Bone marrow (tissue), 2 donors: ENCODE results near the gene MGLL.
"Not testable (repeated sequence)": the region's sequence is repeated elsewhere in the genome, so short reads cannot be mapped to it uniquely, and the experiment has no call there.

Experiments
- DNase-seq, 2 donors: peaks; one replicate each; lab custom pipeline; 2025; lab: John Stamatoyannopoulos, UW

MGLL gene

GRCh38 chr3:127690823-127691452, 131.4 kb downstream of the MGLL start:
- DNase-seq: no peak

DNA sequence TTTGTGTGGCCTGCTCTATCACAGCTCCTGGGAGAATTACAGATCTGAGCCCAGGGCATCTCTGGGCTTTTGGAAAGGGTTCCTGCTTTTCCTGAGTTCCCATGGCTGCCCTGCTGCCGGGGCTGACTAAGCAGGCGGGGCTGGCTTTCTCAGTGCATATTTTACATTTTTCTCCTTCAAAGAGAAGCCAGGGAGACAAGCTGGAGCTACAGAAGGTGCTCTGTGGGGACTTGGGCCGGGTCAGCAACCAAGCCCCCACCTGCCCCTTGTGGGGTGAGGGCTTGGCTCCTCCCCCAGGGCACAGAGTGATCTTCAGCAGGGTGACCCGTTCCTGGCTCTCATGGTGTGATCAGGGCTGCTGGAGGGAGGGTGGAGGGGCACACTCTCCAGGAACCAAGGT, 132.2 kb downstream of the MGLL start:
- DNase-seq: no peak

DNA sequence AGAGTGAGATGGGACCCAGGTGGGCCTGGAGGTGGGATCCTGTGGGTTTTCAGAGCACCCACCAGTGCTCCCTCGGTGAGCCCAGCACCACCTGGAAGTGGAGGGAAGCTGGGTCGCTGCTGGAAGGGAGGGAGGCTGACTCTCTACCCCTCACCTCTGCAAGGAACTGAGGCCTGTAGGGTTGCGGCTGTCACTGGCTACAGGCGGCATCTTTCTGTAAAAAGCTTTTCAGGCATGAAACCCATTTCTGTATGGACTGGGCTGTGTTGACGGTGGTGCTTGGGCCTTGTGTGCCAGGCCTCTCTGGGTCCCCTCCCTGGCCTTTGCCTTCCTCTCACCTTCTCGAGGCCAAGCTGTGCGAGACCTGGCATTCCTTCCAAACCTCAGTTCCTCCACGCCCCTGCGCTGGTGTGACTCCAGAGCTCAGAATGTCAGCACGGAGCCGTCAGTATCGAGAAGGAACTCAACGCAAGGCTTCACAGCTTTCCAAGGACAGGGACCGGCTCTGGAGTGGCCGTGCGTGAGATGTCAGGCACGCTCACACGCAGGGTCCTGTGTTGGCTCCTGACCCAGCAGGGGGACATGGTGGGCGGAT, 133.0 kb downstream of the MGLL start:
- no peak for DNase-seq

DNA sequence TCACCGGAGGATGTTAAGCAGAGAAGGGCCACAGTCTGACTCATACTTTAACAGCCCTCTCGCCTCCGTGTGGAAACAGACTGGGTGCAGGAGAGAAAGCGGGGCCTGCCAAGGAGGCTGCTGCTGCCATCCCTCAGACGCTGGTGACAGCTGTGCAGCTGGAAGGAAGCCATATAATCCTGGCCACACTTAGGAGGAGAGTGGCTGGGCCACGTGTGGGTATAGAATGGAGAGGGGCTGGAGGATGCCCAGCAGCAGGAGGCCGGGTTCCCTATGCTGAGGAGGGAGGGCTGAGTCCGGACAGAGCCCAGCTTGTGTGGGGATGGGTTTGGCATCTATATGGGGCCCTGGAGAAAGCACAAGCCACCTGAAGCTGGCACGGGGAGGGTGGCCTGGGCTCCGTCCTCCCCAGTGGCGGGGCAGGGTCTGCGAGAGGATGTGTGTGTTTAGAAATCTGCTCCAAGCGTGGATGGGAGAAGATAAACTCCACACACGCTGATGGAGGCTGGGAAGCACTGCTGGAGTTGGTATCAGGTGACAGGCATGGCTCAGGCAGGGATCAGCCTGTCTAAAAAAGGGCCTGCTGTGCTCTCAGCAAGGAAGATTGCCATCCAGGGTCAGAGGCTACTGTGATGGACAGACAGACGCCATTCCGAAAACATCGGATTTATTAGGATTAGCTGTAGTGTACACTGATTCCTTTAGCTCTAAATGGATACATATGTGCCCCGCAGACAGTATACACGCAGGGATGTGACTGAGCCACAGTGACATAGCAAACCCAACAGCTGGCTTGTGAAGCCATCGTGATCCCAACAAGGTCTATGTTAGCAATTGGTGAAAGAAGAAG, 133.7 kb downstream of the MGLL start:
- no peak for DNase-seq

DNA sequence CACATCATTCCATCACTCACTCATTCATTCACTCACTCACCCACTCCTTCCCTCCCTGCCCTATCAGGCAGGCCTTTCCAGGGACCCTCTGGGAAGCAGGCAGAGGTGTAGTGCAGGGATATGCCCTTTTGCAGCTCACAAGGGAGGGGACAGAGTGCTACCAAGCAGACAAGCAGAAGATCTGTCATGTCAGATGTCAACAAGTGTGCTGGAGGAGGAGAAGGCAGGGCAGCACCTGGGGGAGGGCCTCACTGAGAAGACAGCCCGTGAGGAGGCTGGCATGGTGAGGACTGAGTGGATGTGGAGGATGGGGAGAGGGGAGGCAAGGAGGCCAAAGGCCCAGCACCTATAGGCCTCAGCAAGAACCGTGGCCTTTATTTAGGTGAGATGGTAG, 134.3 kb downstream of the MGLL start:
- no peak for DNase-seq

DNA sequence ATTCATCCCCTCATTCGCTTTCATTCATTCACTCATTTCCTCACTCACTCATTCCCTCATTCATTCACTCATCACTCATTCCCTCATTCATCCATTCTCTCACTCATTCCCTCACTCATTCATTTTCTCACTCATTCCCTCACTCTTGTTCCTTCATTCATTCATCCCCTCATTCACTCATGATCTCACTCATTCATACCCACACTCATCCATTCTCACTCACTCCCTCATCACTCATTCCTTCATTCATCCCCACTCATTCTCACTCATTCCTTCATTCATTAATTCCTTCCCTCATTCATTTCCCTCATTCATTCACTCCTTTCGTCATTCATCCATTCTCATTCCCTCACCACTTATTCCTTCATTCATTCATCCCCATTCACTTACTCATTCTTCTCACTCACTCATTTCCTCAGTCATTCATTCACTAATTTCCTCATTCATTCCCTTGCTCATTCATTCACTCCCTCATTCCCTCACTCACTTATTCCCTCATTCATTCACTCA, 135.0 kb downstream of the MGLL start:
- no peak for DNase-seq

- no peak for DNase-seq
Observed at GRCh38 chr3:127686512-127686894, 135.8 kb downstream of the MGLL start.

GRCh38 chr3:127685708-127686511, 136.4 kb downstream of the MGLL start:
- no peak for DNase-seq

GRCh38 chr3:127684871-127685707, 137.2 kb downstream of the MGLL start:
- no peak for DNase-seq

DNA sequence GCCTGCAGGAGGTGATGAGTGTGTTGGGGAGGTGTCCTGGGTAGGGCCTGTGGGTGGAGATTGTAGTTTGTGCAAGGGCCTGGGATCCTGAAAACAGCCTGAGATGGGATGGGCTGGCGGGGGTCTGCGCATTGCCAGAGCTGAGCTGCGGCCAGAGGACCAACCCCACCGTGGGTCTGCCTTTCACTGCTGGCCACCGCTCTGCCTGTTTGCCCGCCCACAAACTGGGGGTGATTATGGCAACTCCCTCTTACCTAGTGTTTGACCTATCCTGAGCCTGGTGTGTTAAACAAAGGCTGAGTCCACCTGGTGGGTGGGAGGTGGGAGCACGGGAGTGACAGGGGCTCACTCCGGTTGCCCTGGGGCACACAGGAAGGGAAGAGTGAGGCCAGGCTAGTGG, 139.8 kb downstream of the MGLL start:
- no peak for DNase-seq

- DNase-seq: not testable (repeated sequence)
Observed at GRCh38 chr3:127682175-127682554, 140.2 kb downstream of the MGLL start.

GRCh38 chr3:127680798-127681221, 141.5 kb downstream of the MGLL start:
- DNase-seq: no peak

DNA sequence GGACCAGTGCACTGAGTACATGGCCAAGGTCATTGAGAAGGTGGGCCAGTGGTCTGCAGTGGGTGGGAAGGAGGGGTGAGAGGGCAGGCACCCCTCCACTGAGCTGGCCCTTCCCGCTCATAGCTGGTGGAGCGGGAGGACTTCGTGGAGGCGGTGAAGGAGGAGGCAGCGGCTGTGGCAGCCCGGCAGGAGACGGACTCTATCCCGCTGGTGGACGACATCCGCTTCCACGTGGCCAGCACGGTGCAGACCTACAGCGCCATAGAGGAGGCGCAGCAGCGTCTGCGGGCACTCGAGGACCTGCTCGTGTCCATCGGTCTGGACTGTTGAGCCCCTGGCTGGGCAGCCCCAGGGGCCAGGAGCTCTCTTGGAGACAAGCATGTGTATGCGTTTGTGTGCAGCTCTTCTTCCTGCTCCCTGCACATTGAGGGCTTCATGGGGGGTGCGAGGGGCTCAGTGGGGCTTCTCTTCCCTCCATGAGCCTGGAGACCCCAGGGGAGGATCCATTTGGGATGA, 142.1 kb downstream of the MGLL start:
- no peak for DNase-seq

DNA sequence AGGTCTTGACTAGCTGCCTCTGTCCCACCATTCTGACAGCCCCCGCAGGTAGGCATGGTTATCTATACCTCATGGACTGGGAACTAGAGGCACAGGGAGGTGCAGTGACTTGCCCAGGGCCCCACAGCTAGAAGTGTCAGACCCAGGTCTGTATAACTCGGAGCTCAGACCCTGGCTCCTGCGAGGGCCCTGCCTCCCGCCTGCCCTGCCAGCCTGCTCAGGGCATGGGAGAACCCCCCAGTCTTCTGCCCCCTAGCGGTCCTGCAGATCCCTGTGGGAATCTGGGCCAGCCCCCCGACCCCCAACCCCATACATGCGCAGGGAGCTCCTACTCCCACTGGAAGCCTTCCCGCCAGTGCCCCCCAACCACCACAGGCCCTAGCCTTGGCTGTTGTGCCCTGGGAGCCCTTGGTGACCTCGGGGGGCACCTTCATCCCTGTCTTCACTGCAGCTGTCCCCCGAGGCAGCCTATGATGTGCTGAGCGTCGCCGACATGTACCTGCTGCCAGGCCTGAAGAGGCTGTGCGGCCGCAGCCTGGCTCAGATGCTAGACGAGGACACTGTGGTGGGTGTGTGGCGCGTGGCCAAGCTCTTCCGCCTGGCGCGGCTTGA, 142.7 kb downstream of the MGLL start:
- DNase-seq: no peak

GRCh38 chr3:127678611-127679533, 143.4 kb downstream of the MGLL start:
- DNase-seq: no peak

- no peak for DNase-seq
Observed at GRCh38 chr3:127678315-127678599, 144.1 kb downstream of the MGLL start.

- no peak for DNase-seq
Observed at GRCh38 chr3:127677541-127678314, 144.6 kb downstream of the MGLL start.

DNA sequence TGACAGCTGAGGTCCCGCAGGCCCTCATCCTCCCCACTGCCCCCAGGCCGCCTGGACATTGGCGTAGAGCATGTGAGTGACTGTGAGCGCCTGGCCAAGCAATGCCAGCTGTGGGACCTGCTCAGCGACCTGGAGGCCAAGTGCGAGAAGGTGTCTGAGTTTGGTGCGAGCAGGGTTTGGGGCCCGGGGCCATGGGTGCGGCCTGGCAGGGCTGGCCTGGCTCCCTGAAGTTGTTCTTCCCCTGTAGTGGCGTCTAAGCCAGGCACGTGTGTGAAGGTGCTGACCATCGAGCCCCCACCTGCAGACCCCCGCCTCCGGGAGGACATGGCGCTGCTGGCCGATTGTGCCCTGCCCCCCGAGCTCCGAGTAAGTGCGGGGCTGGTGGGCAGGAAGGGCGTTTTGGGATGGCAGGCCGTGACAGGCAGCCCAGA, 145.4 kb downstream of the MGLL start:
- no peak for DNase-seq

- no peak for DNase-seq
Observed at GRCh38 chr3:127676456-127676855, 145.9 kb downstream of the MGLL start.
